PFSK-1 (cell line): ENCODE measurements around the gene ANKIB1.

Source experiments
- FOXP2 ChIP-seq: optimal IDR thresholded peaks from 2 replicates; pipeline ENCODE3; 2011; ENCODE audit warnings: borderline replicate concordance, control low read depth, inconsistent platforms; ENCODE audit not compliant: insufficient read depth; ENCODE audit errors: extremely low read length, extremely low read depth
- POLR2AphosphoS5 ChIP-seq: IDR thresholded peaks from 2 replicates; pipeline ENCODE4 v1.6.1; 2012; ENCODE audit warnings: low read depth, mild to moderate bottlenecking, control low read depth, low read length, moderate library complexity
- SIN3A ChIP-seq: IDR thresholded peaks from 2 replicates; pipeline ENCODE4 v1.6.1; 2012; ENCODE audit warnings: mild to moderate bottlenecking, low read length, moderate library complexity, borderline replicate concordance; ENCODE audit not compliant: insufficient read depth
- TAF1 ChIP-seq: IDR thresholded peaks from 2 replicates; pipeline ENCODE4 v1.6.1; 2012; ENCODE audit warnings: low read length, control low read depth, borderline replicate concordance; ENCODE audit not compliant: insufficient read depth
- TF ChIP-seq, protein P1 (sequence below), 2 experiments: IDR thresholded peaks; 2 replicates each; pipeline versions ENCODE4 v1.6.1 to v1.8.0; 2011 to 2012; ENCODE audit warnings: low read depth in 2 of 2, low read length in 2 of 2, control low read depth in 1 of 2, inconsistent platforms in 1 of 2, mild to moderate bottlenecking in 1 of 2, moderate library complexity in 1 of 2; ENCODE audit not compliant: insufficient read depth in 1 of 2

Gene ANKIB1

GRCh38 chr7:92242972-92243371 lies 2.8 kb upstream of the ANKIB1 start:
- TF ChIP-seq, protein P1, sequence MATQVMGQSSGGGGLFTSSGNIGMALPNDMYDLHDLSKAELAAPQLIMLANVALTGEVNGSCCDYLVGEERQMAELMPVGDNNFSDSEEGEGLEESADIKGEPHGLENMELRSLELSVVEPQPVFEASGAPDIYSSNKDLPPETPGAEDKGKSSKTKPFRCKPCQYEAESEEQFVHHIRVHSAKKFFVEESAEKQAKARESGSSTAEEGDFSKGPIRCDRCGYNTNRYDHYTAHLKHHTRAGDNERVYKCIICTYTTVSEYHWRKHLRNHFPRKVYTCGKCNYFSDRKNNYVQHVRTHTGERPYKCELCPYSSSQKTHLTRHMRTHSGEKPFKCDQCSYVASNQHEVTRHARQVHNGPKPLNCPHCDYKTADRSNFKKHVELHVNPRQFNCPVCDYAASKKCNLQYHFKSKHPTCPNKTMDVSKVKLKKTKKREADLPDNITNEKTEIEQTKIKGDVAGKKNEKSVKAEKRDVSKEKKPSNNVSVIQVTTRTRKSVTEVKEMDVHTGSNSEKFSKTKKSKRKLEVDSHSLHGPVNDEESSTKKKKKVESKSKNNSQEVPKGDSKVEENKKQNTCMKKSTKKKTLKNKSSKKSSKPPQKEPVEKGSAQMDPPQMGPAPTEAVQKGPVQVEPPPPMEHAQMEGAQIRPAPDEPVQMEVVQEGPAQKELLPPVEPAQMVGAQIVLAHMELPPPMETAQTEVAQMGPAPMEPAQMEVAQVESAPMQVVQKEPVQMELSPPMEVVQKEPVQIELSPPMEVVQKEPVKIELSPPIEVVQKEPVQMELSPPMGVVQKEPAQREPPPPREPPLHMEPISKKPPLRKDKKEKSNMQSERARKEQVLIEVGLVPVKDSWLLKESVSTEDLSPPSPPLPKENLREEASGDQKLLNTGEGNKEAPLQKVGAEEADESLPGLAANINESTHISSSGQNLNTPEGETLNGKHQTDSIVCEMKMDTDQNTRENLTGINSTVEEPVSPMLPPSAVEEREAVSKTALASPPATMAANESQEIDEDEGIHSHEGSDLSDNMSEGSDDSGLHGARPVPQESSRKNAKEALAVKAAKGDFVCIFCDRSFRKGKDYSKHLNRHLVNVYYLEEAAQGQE (IDR thresholded peaks at IDR 0.05; ENCODE audit: insufficient read depth in 1 of 2, low read depth in 2 of 2, low read length in 2 of 2): no peak

GRCh38 chr7:92244808-92245486 lies 827 bp upstream of the ANKIB1 start:
- TF ChIP-seq SIN3A (no peak), POLR2AphosphoS5 (no peak), FOXP2 (no peak), TAF1 (no peak)
- TF ChIP-seq, protein P1 (IDR thresholded peaks at IDR 0.05; ENCODE audit: insufficient read depth in 1 of 2, low read depth in 2 of 2, low read length in 2 of 2): no peak

DNA sequence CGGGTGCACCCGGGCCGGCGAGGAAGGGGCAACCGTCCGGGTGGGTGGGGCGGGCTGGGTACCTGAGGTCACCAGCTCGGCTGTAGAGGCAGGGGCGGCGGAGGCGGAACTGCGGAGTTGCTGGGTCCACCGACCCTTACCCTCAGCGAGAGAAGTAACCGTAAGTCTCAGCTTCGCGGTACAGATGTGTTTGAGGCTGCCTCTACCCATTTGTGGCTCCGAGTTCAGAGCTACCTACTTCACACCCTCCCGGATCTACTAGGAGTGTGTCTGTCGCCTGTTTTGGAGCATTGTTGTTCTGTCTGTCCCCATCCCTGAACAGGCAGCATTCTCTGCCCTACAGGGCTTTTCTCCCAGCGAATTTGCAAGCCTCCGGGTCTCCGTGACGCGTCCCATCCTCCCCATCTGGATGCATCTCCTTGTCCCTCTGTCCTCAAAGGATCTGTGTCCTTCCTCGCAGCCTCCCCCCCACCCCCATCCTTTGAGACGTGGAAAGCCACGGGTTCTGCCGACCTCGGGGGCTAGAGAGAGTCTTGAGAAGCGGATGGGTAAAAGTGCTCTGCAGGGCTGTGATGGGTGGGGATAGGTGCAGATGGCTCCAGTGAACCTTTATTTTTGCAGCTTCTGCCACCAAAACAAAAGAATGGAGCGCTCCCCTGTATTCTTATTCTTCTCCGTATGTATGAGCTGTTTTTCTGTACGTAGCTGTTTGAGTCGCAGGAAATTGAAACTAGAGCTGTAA lies 757 bp downstream of the ANKIB1 start:
- TF ChIP-seq, protein P1 (IDR thresholded peaks at IDR 0.05; ENCODE audit: insufficient read depth in 1 of 2, low read depth in 2 of 2, low read length in 2 of 2): no peak
- TF ChIP-seq SIN3A (no peak), TAF1 (no peak), POLR2AphosphoS5 (no peak), FOXP2 (no peak)

DNA sequence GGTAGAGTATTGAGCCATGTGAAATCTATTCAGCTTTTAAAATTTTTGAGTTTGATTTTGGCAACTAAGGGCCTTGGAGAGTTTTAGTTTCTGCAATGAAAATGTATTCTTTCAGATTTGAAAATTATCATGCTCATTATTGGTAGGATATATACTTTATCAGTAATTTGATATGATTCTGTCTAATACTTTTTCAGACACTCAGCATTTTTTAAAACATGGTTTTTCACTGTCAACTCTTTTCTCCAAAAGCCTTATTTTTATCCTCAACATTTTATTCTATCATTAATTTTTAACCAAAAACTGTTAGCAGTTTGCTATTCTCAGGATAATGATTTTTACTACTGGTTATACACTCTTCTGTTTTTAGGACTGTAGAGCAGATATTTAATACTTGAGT lies 4.8 kb downstream of the ANKIB1 start:
- no peak for TF ChIP-seq SIN3A
- TF ChIP-seq, protein P1 (IDR thresholded peaks at IDR 0.05; ENCODE audit: insufficient read depth in 1 of 2, low read depth in 2 of 2, low read length in 2 of 2): no peak
- no peak for TF ChIP-seq TAF1
- no peak for TF ChIP-seq FOXP2
- no peak for TF ChIP-seq POLR2AphosphoS5

GRCh38 chr7:92251181-92251580 lies 5.4 kb downstream of the ANKIB1 start:
- no peak for TF ChIP-seq TAF1
- TF ChIP-seq POLR2AphosphoS5: no peak
- TF ChIP-seq, protein P1 (IDR thresholded peaks at IDR 0.05; ENCODE audit: insufficient read depth in 1 of 2, low read depth in 2 of 2, low read length in 2 of 2): no peak
- TF ChIP-seq FOXP2: no peak
- no peak for TF ChIP-seq SIN3A
